ENCODE measurements around the gene ZMYND8.
A peak's percentile ranks its signal among the peaks of the same experiment; 100 is the strongest.
"Not testable (repeated sequence)": the region's sequence is repeated elsewhere in the genome, so short reads cannot be mapped to it uniquely, and the experiment has no call there.

ZMYND8 gene

DNA sequence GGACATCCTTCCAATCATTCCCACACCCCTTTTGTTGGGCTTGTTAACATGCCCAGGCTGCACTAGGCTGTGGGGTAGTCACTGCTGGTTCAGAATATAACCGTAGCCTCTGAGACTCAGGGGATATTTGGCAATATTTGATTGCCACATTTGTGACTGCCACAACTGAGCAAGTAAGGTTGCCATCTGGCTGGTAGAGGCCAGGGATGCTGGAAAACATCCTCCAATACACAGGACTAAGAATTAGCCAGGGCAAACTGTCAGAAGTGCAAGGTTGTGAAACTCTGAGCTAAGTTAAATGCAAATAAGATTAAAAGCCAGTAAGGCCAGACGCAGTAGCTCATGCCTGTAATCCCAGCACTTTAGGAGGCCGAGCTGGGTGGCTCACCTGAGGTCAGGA lies 112.0 kb downstream of the ZMYND8 start:
- no peak for DNase-seq (ENCODE audit: extremely low spot score)
- TF ChIP-seq NFRKB (IDR thresholded peaks at IDR 0.05) (no peak), HDGF (IDR thresholded peaks at IDR 0.05; ENCODE audit: borderline replicate concordance) (no peak), FOXK2 (IDR thresholded peaks at IDR 0.05) (no peak), PKNOX1 (IDR thresholded peaks at IDR 0.05) (no peak), ELF4 (IDR thresholded peaks at IDR 0.05) (no peak), ARNT (IDR thresholded peaks at IDR 0.05) (no peak), CTBP1 (IDR thresholded peaks at IDR 0.05; ENCODE audit: borderline replicate concordance) (no peak), ZNF384 (IDR thresholded peaks at IDR 0.05) (no peak), L3MBTL2 (conservative IDR thresholded peaks at IDR 0.05) (no peak), FOXA1 (IDR thresholded peaks at IDR 0.05) (no peak), BHLHE40 (IDR thresholded peaks at IDR 0.05; ENCODE audit: borderline replicate concordance) (no peak), SP1 (IDR thresholded peaks at IDR 0.05) (no peak), TARDBP (IDR thresholded peaks at IDR 0.05) (no peak), FOXM1 (IDR thresholded peaks at IDR 0.05; ENCODE audit: borderline replicate concordance) (no peak), SUZ12 (IDR thresholded peaks at IDR 0.05) (no peak), LEF1 (IDR thresholded peaks at IDR 0.05; ENCODE audit: borderline replicate concordance) (no peak)
- POLR2A ChIA-PET = no interaction called here
- CTCF ChIA-PET = no interaction called here

- no peak for TF ChIP-seq FOXM1 (IDR thresholded peaks at IDR 0.05; ENCODE audit: borderline replicate concordance)
- no peak for TF ChIP-seq BHLHE40 (IDR thresholded peaks at IDR 0.05; ENCODE audit: borderline replicate concordance)
- 0 out of 2 replicates have a peak, but pooled peaks have one; percentile 18 for TF ChIP-seq PKNOX1 (IDR thresholded peaks at IDR 0.05)
- CTCF ChIA-PET = no interaction called here
- POLR2A ChIA-PET = no interaction called here
- DNase-seq (ENCODE audit: extremely low spot score) = no peak
Observed at GRCh38 chr20:47243532-47244305, 112.8 kb downstream of the ZMYND8 start.

GRCh38 chr20:47243003-47243402 lies 113.5 kb downstream of the ZMYND8 start:
- DNase-seq (ENCODE audit: extremely low spot score) = no peak
- ChIA-PET POLR2A (no interaction called here), CTCF (no interaction called here)
- no peak for TF ChIP-seq LEF1 (IDR thresholded peaks at IDR 0.05; ENCODE audit: borderline replicate concordance)
- TF ChIP-seq PKNOX1 (IDR thresholded peaks at IDR 0.05) = no peak
- TF ChIP-seq FOXM1 (IDR thresholded peaks at IDR 0.05; ENCODE audit: borderline replicate concordance) = no peak
- TF ChIP-seq FOXA1 (IDR thresholded peaks at IDR 0.05) = no peak
- no peak for TF ChIP-seq FOXK2 (IDR thresholded peaks at IDR 0.05)
- TF ChIP-seq CTBP1 (IDR thresholded peaks at IDR 0.05; ENCODE audit: borderline replicate concordance) = no peak
- TF ChIP-seq ARNT (IDR thresholded peaks at IDR 0.05) = no peak
- no peak for TF ChIP-seq TARDBP (IDR thresholded peaks at IDR 0.05)
- TF ChIP-seq SP1 (IDR thresholded peaks at IDR 0.05) = no peak
- no peak for TF ChIP-seq ZNF384 (IDR thresholded peaks at IDR 0.05)
- no peak for TF ChIP-seq L3MBTL2 (conservative IDR thresholded peaks at IDR 0.05)
- no peak for TF ChIP-seq BHLHE40 (IDR thresholded peaks at IDR 0.05; ENCODE audit: borderline replicate concordance)
- TF ChIP-seq NFRKB (IDR thresholded peaks at IDR 0.05) = no peak
- no peak for TF ChIP-seq HDGF (IDR thresholded peaks at IDR 0.05; ENCODE audit: borderline replicate concordance)
- no peak for TF ChIP-seq SUZ12 (IDR thresholded peaks at IDR 0.05)
- no peak for TF ChIP-seq ELF4 (IDR thresholded peaks at IDR 0.05)

DNA sequence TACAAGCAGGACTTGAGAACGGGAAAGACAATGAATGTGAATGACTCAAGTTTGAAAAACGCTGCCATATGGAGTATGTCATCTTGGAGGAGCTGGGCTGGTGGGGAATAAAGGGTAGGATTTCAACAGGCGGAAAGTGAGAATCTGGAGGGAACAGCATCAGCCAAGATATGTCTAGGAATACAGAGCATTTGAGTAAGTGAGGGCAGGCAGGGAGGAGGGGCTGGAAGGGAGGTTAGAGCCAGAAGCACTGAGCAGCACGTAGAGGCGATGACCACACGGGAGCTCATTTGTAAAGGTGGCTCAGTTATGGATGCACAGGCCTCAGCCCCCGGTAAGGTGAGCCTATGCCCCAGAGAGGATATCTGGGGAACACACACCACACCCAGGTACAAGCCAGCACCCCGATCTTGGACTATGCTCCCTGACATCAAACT lies 115.1 kb downstream of the ZMYND8 start:
- ChIA-PET POLR2A (interaction anchor here (1.0 kb wide), 1 partner anchor 41 kb away, joined by 3 read pairs; no protein-coding TSS in a partner anchor), CTCF (no interaction called here)
- TF ChIP-seq L3MBTL2 (conservative IDR thresholded peaks at IDR 0.05) (no peak), ZNF384 (IDR thresholded peaks at IDR 0.05) (no peak), HDGF (IDR thresholded peaks at IDR 0.05; ENCODE audit: borderline replicate concordance) (no peak), PKNOX1 (IDR thresholded peaks at IDR 0.05) (no peak), NFRKB (IDR thresholded peaks at IDR 0.05) (no peak), FOXK2 (IDR thresholded peaks at IDR 0.05) (no peak), SUZ12 (IDR thresholded peaks at IDR 0.05) (no peak), ARNT (IDR thresholded peaks at IDR 0.05) (no peak), ELF4 (IDR thresholded peaks at IDR 0.05) (no peak), FOXM1 (IDR thresholded peaks at IDR 0.05; ENCODE audit: borderline replicate concordance) (no peak)
- DNase-seq (ENCODE audit: extremely low spot score) = no peak

- CTCF ChIA-PET; POLR2A ChIA-PET; DNase-seq (ENCODE audit: extremely low spot score): not testable (repeated sequence)
Observed at GRCh38 chr20:47240096-47240495, 116.4 kb downstream of the ZMYND8 start.

- ChIA-PET POLR2A (no interaction called here), CTCF (no interaction called here)
- DNase-seq (ENCODE audit: extremely low spot score) = no peak
- TF ChIP-seq SP1 (IDR thresholded peaks at IDR 0.05) (no peak), PKNOX1 (IDR thresholded peaks at IDR 0.05) (no peak), FOXA1 (IDR thresholded peaks at IDR 0.05) (no peak), ZNF384 (IDR thresholded peaks at IDR 0.05) (no peak), L3MBTL2 (conservative IDR thresholded peaks at IDR 0.05) (no peak), LEF1 (IDR thresholded peaks at IDR 0.05; ENCODE audit: borderline replicate concordance) (no peak), SUZ12 (IDR thresholded peaks at IDR 0.05) (no peak), CTBP1 (IDR thresholded peaks at IDR 0.05; ENCODE audit: borderline replicate concordance) (no peak), ARNT (IDR thresholded peaks at IDR 0.05) (no peak), FOXM1 (IDR thresholded peaks at IDR 0.05; ENCODE audit: borderline replicate concordance) (no peak), TARDBP (IDR thresholded peaks at IDR 0.05) (no peak), FOXK2 (IDR thresholded peaks at IDR 0.05) (no peak), HDGF (IDR thresholded peaks at IDR 0.05; ENCODE audit: borderline replicate concordance) (no peak), NFRKB (IDR thresholded peaks at IDR 0.05) (no peak)
Observed at GRCh38 chr20:47239719-47240067, 116.8 kb downstream of the ZMYND8 start.
